H9 (cell line): ENCODE results near the gene NOTUM. TPM values are rescaled to one million over a fixed set of nuclear protein-coding genes. Genes with fewer than 3 reads are reported as not detected.

Source experiments
- DNase-seq: peaks from one replicate; pipeline ENCODE4 v3.0.0-alpha.2; 2017
- H2AFZ ChIP-seq: one replicate; pipeline ENCODE4 v1.6.1; 2013; ENCODE audit warnings: mild to moderate bottlenecking, low read length, control low read depth, moderate library complexity
- H2AK5ac ChIP-seq: 2 replicates; pipeline ENCODE4 v1.6.1; 2013; ENCODE audit warnings: low read length, control low read depth, mixed read lengths; ENCODE audit not compliant: insufficient read length
- H2BK120ac ChIP-seq: one replicate; pipeline ENCODE4 v1.6.1; 2013; ENCODE audit warnings: low read depth, mild to moderate bottlenecking, low read length, control low read depth, inconsistent platforms; ENCODE audit not compliant: poor library complexity, severe bottlenecking
- H2BK12ac ChIP-seq: 2 replicates; pipeline ENCODE4 v1.6.1; 2013; ENCODE audit warnings: low read length, control low read depth, mixed read lengths, low read depth; ENCODE audit not compliant: insufficient read length
- H2BK15ac ChIP-seq: 2 replicates; pipeline ENCODE4 v1.6.1; 2013; ENCODE audit warnings: low read depth, low read length, control low read depth
- H2BK20ac ChIP-seq: one replicate; pipeline ENCODE4 v1.6.1; 2013; ENCODE audit warnings: low read depth, mild to moderate bottlenecking, low read length, control low read depth, inconsistent platforms; ENCODE audit not compliant: poor library complexity, severe bottlenecking
- H2BK5ac ChIP-seq: 2 replicates; pipeline ENCODE4 v1.6.1; 2013; ENCODE audit warnings: low read length, control low read depth, mixed read lengths; ENCODE audit not compliant: insufficient read length
- H3K14ac ChIP-seq: 2 replicates; pipeline ENCODE4 v1.6.1; 2013; ENCODE audit warnings: low read length, control low read depth; ENCODE audit not compliant: insufficient read depth
- H3K18ac ChIP-seq: 2 replicates; pipeline ENCODE4 v1.6.1; 2013; ENCODE audit warnings: low read depth, mild to moderate bottlenecking, mixed read lengths, low read length, control low read depth; ENCODE audit not compliant: insufficient read length
- H3K23ac ChIP-seq: 2 replicates; pipeline ENCODE4 v1.6.1; 2013; ENCODE audit warnings: low read length, control low read depth, mixed read lengths, low read depth; ENCODE audit not compliant: insufficient read length
- H3K23me2 ChIP-seq: 2 replicates; pipeline ENCODE4 v1.6.1; 2013; ENCODE audit warnings: low read depth, mild to moderate bottlenecking, mixed read lengths, low read length, control low read depth; ENCODE audit not compliant: insufficient read length, poor library complexity, severe bottlenecking
- H3K27ac ChIP-seq: 2 replicates; pipeline ENCODE4 v1.5.1; 2013; ENCODE audit warnings: low read length, control low read depth, mixed read lengths, low read depth; ENCODE audit not compliant: insufficient read length
- H3K27me3 ChIP-seq: 2 replicates; pipeline ENCODE4 v1.6.1; 2013; ENCODE audit warnings: low read length, control low read depth, inconsistent platforms; ENCODE audit not compliant: insufficient read depth
- H3K4ac ChIP-seq: 2 replicates; pipeline ENCODE4 v1.6.1; 2013; ENCODE audit warnings: low read depth, mild to moderate bottlenecking, control low read depth, inconsistent platforms, low read length, moderate library complexity
- H3K4me1 ChIP-seq: 2 replicates; pipeline ENCODE4 v1.6.1; 2013; ENCODE audit warnings: low read length, control low read depth, inconsistent platforms; ENCODE audit not compliant: insufficient read depth
- H3K4me2 ChIP-seq: 2 replicates; pipeline ENCODE4 v1.6.1; 2013; ENCODE audit warnings: low read length, control low read depth, mixed read lengths; ENCODE audit not compliant: insufficient read length, insufficient read depth
- H3K56ac ChIP-seq: 2 replicates; pipeline ENCODE4 v1.6.1; 2013; ENCODE audit warnings: low read depth, mild to moderate bottlenecking, mixed read lengths, low read length, control low read depth; ENCODE audit not compliant: insufficient read length
- H3K79me1 ChIP-seq: 2 replicates; pipeline ENCODE4 v1.6.1; 2013; ENCODE audit warnings: low read depth, mild to moderate bottlenecking, moderate library complexity, low read length, control low read depth, inconsistent platforms; ENCODE audit not compliant: insufficient read depth, poor library complexity, severe bottlenecking
- H3K79me2 ChIP-seq: 2 replicates; pipeline ENCODE4 v1.6.1; 2013; ENCODE audit warnings: low read length, control low read depth, inconsistent platforms; ENCODE audit not compliant: insufficient read depth
- H3K9ac ChIP-seq: 2 replicates; pipeline ENCODE4 v1.6.1; 2013; ENCODE audit warnings: low read length, control low read depth, mixed read lengths; ENCODE audit not compliant: insufficient read length; ENCODE audit errors: extremely low read depth
- H3K9me3 ChIP-seq: one replicate; pipeline ENCODE4 v1.6.1; 2013; ENCODE audit warnings: low read depth, low read length, inconsistent platforms; ENCODE audit not compliant: control insufficient read depth
- H3T11ph ChIP-seq: one replicate; pipeline ENCODE4 v1.6.1; 2013; ENCODE audit warnings: mild to moderate bottlenecking, low read length, control low read depth, inconsistent platforms
- H4K20me1 ChIP-seq: one replicate; pipeline ENCODE4 v1.6.1; 2013; ENCODE audit not compliant: control insufficient read depth, insufficient read length, insufficient read depth
- H4K5ac ChIP-seq: 2 replicates; pipeline ENCODE4 v1.6.1; 2013; ENCODE audit warnings: low read depth, mild to moderate bottlenecking, mixed read lengths, low read length, control low read depth; ENCODE audit not compliant: insufficient read length
- H4K8ac ChIP-seq: replicated peaks from 2 replicates; pipeline ENCODE4 v1.6.1; 2013; ENCODE audit warnings: low read length, control low read depth, mixed read lengths, low read depth; ENCODE audit not compliant: insufficient read length
- H4K91ac ChIP-seq: 2 replicates; pipeline ENCODE4 v1.6.1; 2013; ENCODE audit warnings: low read depth, mild to moderate bottlenecking, moderate library complexity, mixed read lengths, low read length, control low read depth; ENCODE audit not compliant: insufficient read length
- H3K27ac Mint-ChIP-seq, 3 experiments: 2 replicates in 2 of 3; 3 replicates in 1 of 3; pipeline ENCODE4 v1.8.0; 2020 to 2021; ENCODE audit warnings: mixed read lengths in 3 of 3, mild to moderate bottlenecking in 1 of 3, moderate library complexity in 1 of 3
- H3K27me3 Mint-ChIP-seq: 2 replicates; pipeline ENCODE4 v1.8.0; 2021; ENCODE audit warnings: low read depth, mild to moderate bottlenecking, moderate library complexity, mixed read lengths
- H3K36me3 Mint-ChIP-seq, 3 experiments: 2 replicates in 2 of 3; 3 replicates in 1 of 3; pipeline ENCODE4 v1.8.0; 2020 to 2021; ENCODE audit warnings: low read depth in 3 of 3, mixed read lengths in 3 of 3; ENCODE audit not compliant: insufficient read depth in 1 of 3
- H3K4me1 Mint-ChIP-seq, 2 experiments: 2 replicates each; pipeline ENCODE4 v1.8.0; 2020; ENCODE audit warnings: mixed read lengths in 2 of 2
- H3K4me3 Mint-ChIP-seq, 2 experiments: 2 replicates in 1 of 2; 3 replicates in 1 of 2; pipeline ENCODE4 v1.8.0; 2020 to 2021; ENCODE audit warnings: mild to moderate bottlenecking in 2 of 2, mixed read lengths in 2 of 2, moderate library complexity in 1 of 2
- H3K9me3 Mint-ChIP-seq, 2 experiments: 2 replicates in 1 of 2; 3 replicates in 1 of 2; pipeline ENCODE4 v1.8.0; 2020; ENCODE audit warnings: mild to moderate bottlenecking in 2 of 2, mixed read lengths in 2 of 2, moderate library complexity in 1 of 2
- WGBS: extraction: QIAGEN DNeasy Blood & Tissue Kit; methylation state at CpG from one replicate; pipeline ENCODE4 v1.1.7; 2013; ENCODE audit warnings: missing lambda C conversion rate, low lambda C conversion rate, mixed read lengths; ENCODE audit not compliant: insufficient read length; ENCODE audit errors: extremely low coverage; 5-methylcytosine and 5-hydroxymethylcytosine counted together
- total RNA-seq: library from RNA; stranded (reverse); gene quantifications from 2 replicates; pipeline ENCODE4 v1.2.1, GENCODE V29; 2021
- TF ChIP-seq, protein P1 (sequence below): fragments of 200-600 bp; sonication (generic); conservative IDR thresholded peaks from 3 replicates; pipeline ENCODE4 v1.8.0; 2021; ENCODE audit warnings: antibody characterized with exemption, mild to moderate bottlenecking

Gene NOTUM
- total RNA-seq, 1 experiment from 2014 or later, result 2.1 TPM

DNA sequence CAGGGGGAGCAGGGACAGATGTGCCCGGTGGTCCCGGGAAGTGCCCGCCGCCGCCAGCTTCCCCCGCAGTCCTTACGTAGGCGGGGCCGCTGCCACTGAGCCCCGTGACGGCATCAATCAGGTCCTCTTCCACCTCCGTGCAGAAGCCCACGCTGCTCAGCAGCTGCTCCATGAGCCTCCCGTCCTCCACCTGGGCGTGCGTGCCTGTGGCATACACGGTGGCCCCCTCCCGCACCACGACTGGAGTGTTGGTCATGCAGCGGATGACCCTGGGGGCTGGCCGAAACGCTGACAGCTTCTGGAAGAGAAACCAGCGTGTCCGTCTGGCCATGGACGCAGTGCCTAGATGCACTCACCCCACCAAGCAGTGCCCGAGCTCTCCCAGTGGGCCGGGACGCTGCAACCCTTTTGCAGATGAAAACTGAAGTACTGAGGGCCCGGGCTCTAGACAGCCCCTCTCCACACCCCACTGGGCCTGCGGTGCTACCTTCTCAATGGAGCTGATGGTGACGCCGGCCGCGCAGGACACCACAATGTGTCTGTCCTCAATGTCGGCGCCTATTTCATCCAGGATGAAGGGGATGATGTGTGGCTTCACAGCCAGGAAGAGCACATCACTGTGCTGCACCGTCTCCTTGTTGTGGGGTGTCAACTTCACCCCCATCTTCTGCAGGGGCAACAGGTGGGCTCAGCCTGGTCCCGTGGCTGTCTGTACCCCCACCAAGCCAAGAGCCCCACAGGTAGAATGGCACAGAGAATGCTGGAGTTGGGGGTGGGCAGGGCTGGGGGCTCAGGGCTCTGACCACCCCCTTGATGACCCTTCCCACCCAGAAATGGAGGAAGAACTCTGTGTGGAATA lies 25.9 kb downstream of the NOTUM start:
- no peaks in the 10 kb centered on the region for H3K4me1 ChIP-seq
- peaks cover 2% of the 10 kb centered on the region; the same call in 1 of the 2 replicates for H3K79me2 ChIP-seq
- H4K8ac ChIP-seq, result no peak overlapping the region
- Mint-ChIP-seq H3K4me3 (peak overlapping the region; percentile 80 to 96), H3K27ac (no peak overlapping the region), H3K36me3 (peaks cover 3 to 32% (median 21%) of the 10 kb centered on the region in 3 experiments; a peak in 6 of 7 replicates), H3K27me3 (peaks cover 33% of the 10 kb centered on the region), H3K9me3 (no peaks in the 10 kb centered on the region), H3K4me1 (peaks cover 0 to 19% of the 10 kb centered on the region in 2 experiments; a peak in 2 of 4 replicates)
- H2AK5ac ChIP-seq, result no peak overlapping the region
- H4K20me1 ChIP-seq, result peaks cover 4% of the 10 kb centered on the region
- H2BK15ac ChIP-seq, result no peak overlapping the region
- no peak for DNase-seq
- no CpG with 5 or more reads among the region's 38 CpGs for WGBS
- no peak overlapping the region for H3K27ac ChIP-seq
- no peak overlapping the region for H3K23ac ChIP-seq
- H3K56ac ChIP-seq, result no peak overlapping the region
- no peak overlapping the region for H4K91ac ChIP-seq
- no peak overlapping the region for H3K4me2 ChIP-seq
- H3K9ac ChIP-seq, result no peak overlapping the region
- H3K4ac ChIP-seq, result no peak overlapping the region
- no peak overlapping the region for H2AFZ ChIP-seq
- H2BK20ac ChIP-seq, result no peak overlapping the region
- H3K14ac ChIP-seq, result no peak overlapping the region
- H3K23me2 ChIP-seq, result peaks cover 4% of the 10 kb centered on the region
- no peak overlapping the region for H2BK5ac ChIP-seq
- peaks cover 3% of the 10 kb centered on the region for H3K79me1 ChIP-seq
- no peak overlapping the region for H2BK12ac ChIP-seq
- no peak overlapping the region for H4K5ac ChIP-seq
- no peak overlapping the region for H2BK120ac ChIP-seq
- no peaks in the 10 kb centered on the region for H3K9me3 ChIP-seq
- no peaks in the 10 kb centered on the region; the same call in 1 of the 2 replicates for H3K27me3 ChIP-seq
- no peak overlapping the region for H3T11ph ChIP-seq
- H3K18ac ChIP-seq, result no peak overlapping the region
- TF ChIP-seq, protein P1, sequence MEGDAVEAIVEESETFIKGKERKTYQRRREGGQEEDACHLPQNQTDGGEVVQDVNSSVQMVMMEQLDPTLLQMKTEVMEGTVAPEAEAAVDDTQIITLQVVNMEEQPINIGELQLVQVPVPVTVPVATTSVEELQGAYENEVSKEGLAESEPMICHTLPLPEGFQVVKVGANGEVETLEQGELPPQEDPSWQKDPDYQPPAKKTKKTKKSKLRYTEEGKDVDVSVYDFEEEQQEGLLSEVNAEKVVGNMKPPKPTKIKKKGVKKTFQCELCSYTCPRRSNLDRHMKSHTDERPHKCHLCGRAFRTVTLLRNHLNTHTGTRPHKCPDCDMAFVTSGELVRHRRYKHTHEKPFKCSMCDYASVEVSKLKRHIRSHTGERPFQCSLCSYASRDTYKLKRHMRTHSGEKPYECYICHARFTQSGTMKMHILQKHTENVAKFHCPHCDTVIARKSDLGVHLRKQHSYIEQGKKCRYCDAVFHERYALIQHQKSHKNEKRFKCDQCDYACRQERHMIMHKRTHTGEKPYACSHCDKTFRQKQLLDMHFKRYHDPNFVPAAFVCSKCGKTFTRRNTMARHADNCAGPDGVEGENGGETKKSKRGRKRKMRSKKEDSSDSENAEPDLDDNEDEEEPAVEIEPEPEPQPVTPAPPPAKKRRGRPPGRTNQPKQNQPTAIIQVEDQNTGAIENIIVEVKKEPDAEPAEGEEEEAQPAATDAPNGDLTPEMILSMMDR, result no peak
